Mesodermal cell (in vitro differentiated cells): ENCODE data around the gene DLGAP5.

Source experiments
- H3K27ac ChIP-seq: 2 replicates; pipeline ENCODE4 v1.7.0; 2013; ENCODE audit warnings: mild to moderate bottlenecking, low read depth, low read length, moderate library complexity; ENCODE audit not compliant: severe bottlenecking
- H3K36me3 ChIP-seq: 2 replicates; pipeline ENCODE4 v1.7.1; 2013; ENCODE audit warnings: mild to moderate bottlenecking, low read length, moderate library complexity; ENCODE audit not compliant: control insufficient read depth, insufficient read depth
- H3K4me1 ChIP-seq: one replicate; pipeline ENCODE4 v1.7.1; 2013; ENCODE audit warnings: mild to moderate bottlenecking, low read length; ENCODE audit not compliant: insufficient read depth, control insufficient read depth, poor library complexity, severe bottlenecking
- H3K4me3 ChIP-seq: 2 replicates; pipeline ENCODE4 v1.7.0; 2013; ENCODE audit warnings: low read length, control low read depth, mild to moderate bottlenecking; ENCODE audit not compliant: insufficient read depth, poor library complexity, severe bottlenecking; ENCODE audit errors: extremely low read depth
- H3K9me3 ChIP-seq: 2 replicates; pipeline ENCODE4 v1.7.1; 2013; ENCODE audit warnings: mild to moderate bottlenecking, low read length, moderate library complexity; ENCODE audit not compliant: control insufficient read depth
- WGBS, 2 experiments: methylation state at CpG; one replicate each; pipeline ENCODE4 v1.1.5; 2013; ENCODE audit warnings: missing lambda C conversion rate in 2 of 2; ENCODE audit not compliant: insufficient coverage in 2 of 2; 5-methylcytosine and 5-hydroxymethylcytosine counted together

Gene DLGAP5

GRCh38 chr14:55188686-55189295, 2.6 kb downstream of the DLGAP5 start:
- Histone ChIP-seq H3K4me1 (no peaks in the 10 kb centered on the region), H3K4me3 (no peak overlapping the region), H3K36me3 (peaks cover 26% of the 10 kb centered on the region), H3K27ac (no peak overlapping the region), H3K9me3 (peaks cover 8% of the 10 kb centered on the region)
- WGBS, 2 experiments = 80% methylated on average over 1 of the region's 4 CpGs; no CpG with 5 or more reads in 1 of the 2 experiments

GRCh38 chr14:55180434-55180833, 11.0 kb downstream of the DLGAP5 start:
- Histone ChIP-seq H3K4me3 (no peak overlapping the region), H3K4me1 (no peaks in the 10 kb centered on the region), H3K36me3 (peaks cover 78% of the 10 kb centered on the region), H3K9me3 (no peaks in the 10 kb centered on the region), H3K27ac (no peak overlapping the region)
- no CpG with 5 or more reads among the region's 4 CpGs for WGBS, 2 experiments

GRCh38 chr14:55180006-55180405, 11.4 kb downstream of the DLGAP5 start:
- peaks cover 80% of the 10 kb centered on the region for H3K36me3 ChIP-seq
- no peak overlapping the region for H3K27ac ChIP-seq
- H3K4me3 ChIP-seq = no peak overlapping the region
- no CpG with 5 or more reads among the region's 2 CpGs for WGBS, 2 experiments
- H3K9me3 ChIP-seq = no peaks in the 10 kb centered on the region
- no peaks in the 10 kb centered on the region for H3K4me1 ChIP-seq

- H3K36me3 ChIP-seq = peaks cover 87% of the 10 kb centered on the region
- WGBS, 2 experiments = no CpG with 5 or more reads among the region's 2 CpGs
- no peaks in the 10 kb centered on the region for H3K9me3 ChIP-seq
- no peak overlapping the region for H3K4me3 ChIP-seq
- no peak overlapping the region for H3K27ac ChIP-seq
- no peaks in the 10 kb centered on the region for H3K4me1 ChIP-seq
These were observed 20.9 kb downstream of the DLGAP5 start for GRCh38 chr14:55170526-55170925.

- H3K36me3 ChIP-seq = peaks cover 62% of the 10 kb centered on the region
These were observed 30.4 kb downstream of the DLGAP5 start for GRCh38 chr14:55160989-55161388.

GRCh38 chr14:55158412-55158811, 33.0 kb downstream of the DLGAP5 start:
- H3K9me3 ChIP-seq = no peaks in the 10 kb centered on the region
- peaks cover 68% of the 10 kb centered on the region for H3K36me3 ChIP-seq
- no peaks in the 10 kb centered on the region for H3K4me1 ChIP-seq
- no peak overlapping the region for H3K27ac ChIP-seq
- 88 to 98% methylated on average over 1 to 3 of the region's 3 CpGs for WGBS, 2 experiments
- no peak overlapping the region for H3K4me3 ChIP-seq

More at GRCh38 chr14:55160989-55161388, 30.4 kb downstream of the DLGAP5 start:
- no peaks in the 10 kb centered on the region for H3K4me1 ChIP-seq
- no peaks in the 10 kb centered on the region for H3K9me3 ChIP-seq
- no peak overlapping the region for H3K27ac ChIP-seq
- H3K4me3 ChIP-seq = no peak overlapping the region

GRCh38 chr14:55157080-55157479, 34.3 kb downstream of the DLGAP5 start:
- no peak overlapping the region for H3K27ac ChIP-seq
- H3K9me3 ChIP-seq = no peaks in the 10 kb centered on the region
- no peaks in the 10 kb centered on the region for H3K4me1 ChIP-seq
- H3K4me3 ChIP-seq = no peak overlapping the region
- H3K36me3 ChIP-seq = peaks cover 74% of the 10 kb centered on the region
- 88 to 100% methylated on average over 1 of the region's 1 CpG for WGBS, 2 experiments

- Histone ChIP-seq H3K4me3 (no peak overlapping the region), H3K4me1 (no peaks in the 10 kb centered on the region), H3K36me3 (peaks cover 73% of the 10 kb centered on the region), H3K9me3 (no peaks in the 10 kb centered on the region), H3K27ac (no peak overlapping the region)
- WGBS, 2 experiments = 96% methylated on average over 3 of the region's 3 CpGs; no CpG with 5 or more reads in 1 of the 2 experiments
These were observed 37.4 kb downstream of the DLGAP5 start for GRCh38 chr14:55153951-55154350.

- H3K4me1 ChIP-seq = no peaks in the 10 kb centered on the region
- H3K36me3 ChIP-seq = peaks cover 79% of the 10 kb centered on the region
- no peak overlapping the region for H3K4me3 ChIP-seq
- H3K9me3 ChIP-seq = no peaks in the 10 kb centered on the region
- whole genome bisulfite sequencing, 2 experiments = no CpG with 5 or more reads among the region's 1 CpG
- no peak overlapping the region for H3K27ac ChIP-seq
These were observed 39.2 kb downstream of the DLGAP5 start for GRCh38 chr14:55152052-55152753.

- no peak overlapping the region for H3K4me3 ChIP-seq
- no CpG with 5 or more reads among the region's 1 CpG for WGBS, 2 experiments
- no peaks in the 10 kb centered on the region for H3K9me3 ChIP-seq
- no peak overlapping the region for H3K27ac ChIP-seq
- H3K36me3 ChIP-seq = peaks cover 79% of the 10 kb centered on the region
- no peaks in the 10 kb centered on the region for H3K4me1 ChIP-seq
These were observed 39.8 kb downstream of the DLGAP5 start for GRCh38 chr14:55151601-55152000.

GRCh38 chr14:55146425-55146824, 45.0 kb downstream of the DLGAP5 start:
- Histone ChIP-seq H3K4me1 (no peaks in the 10 kb centered on the region), H3K27ac (no peak overlapping the region), H3K9me3 (no peaks in the 10 kb centered on the region), H3K4me3 (no peak overlapping the region), H3K36me3 (peaks cover 57% of the 10 kb centered on the region)
- no CpG with 5 or more reads among the region's 2 CpGs for WGBS, 2 experiments
